ENCODE data around the gene SYT15.
"Not testable (repeated sequence)": the region's sequence is repeated elsewhere in the genome, so short reads cannot be mapped to it uniquely, and the experiment has no call there.

Gene SYT15

GRCh38 chr10:46554166-46554781 is 24.7 kb upstream of the SYT15 start:
- Histone ChIP-seq H3K27ac (no peak overlapping the region), H3K4me3 (no peak overlapping the region)

DNA sequence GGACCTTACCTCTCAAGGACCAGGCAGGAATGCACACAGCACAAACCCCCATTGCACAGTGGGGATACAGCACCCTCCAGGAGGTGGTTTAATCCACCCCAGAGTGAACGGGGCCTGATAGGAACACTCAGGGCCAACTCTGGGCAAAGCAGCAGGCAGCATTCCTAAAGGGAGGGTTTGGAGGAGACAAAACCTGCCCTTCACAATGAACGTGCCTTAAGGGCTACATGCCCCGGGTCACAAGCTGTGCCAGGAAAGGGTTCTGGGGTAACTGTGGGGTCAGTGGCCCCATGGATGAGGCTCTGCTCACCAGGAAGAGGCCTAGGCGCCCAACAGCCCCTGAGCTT is 23.6 kb upstream of the SYT15 start:
- Histone ChIP-seq H3K27ac (peak overlapping the region in 2 of 21 experiments; percentile 51 to 81), H3K4me3 (peak overlapping the region in 5 of 7 experiments; percentile 16 to 57 (median 37))

DNA sequence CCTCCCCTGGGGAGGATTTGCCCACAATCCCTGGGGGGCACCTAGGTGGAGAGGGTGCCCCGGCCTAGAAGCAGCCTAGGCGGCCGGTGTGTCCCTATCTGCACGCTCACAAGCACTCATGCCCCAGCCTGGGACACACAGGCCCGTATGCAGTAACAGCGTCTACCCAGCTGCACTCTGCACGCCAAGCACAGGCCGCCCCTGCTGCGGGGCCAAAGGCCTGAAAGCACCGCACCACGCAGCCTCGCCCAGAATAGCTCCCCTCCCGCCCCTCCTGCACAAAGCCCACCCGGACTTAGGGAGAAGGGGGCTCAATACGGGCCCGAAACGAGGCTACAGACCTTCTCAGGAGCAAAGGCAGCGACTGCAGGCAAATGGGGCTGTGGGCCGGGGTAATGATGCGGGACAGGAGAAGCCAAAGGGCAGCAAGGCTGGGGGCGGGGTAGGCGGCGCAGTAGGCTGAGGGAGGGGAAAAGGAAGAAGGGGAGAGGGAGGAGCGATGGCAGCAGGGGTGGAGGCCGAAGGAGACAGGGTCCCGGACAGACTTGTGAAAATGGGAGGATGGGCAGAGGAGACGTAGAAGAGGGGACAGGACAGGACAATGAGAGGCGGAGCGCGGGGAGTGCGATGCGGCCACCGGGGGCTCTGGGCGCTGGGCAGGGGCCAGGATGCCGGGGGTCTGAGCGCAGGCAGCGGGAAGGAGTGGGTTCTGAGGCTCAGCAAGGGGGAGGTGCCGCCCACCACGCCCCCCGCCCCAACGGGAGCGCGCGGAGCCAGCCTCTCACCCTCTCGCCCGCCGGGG is 23.0 kb upstream of the SYT15 start:
- H3K4me3 ChIP-seq, result peak overlapping the region; percentile 16 to 57 (median 36)
- H3K27ac ChIP-seq, result peak overlapping the region in 13 of 21 experiments; percentile 0 to 81 (median 51)

GRCh38 chr10:46556515-46557318 is 22.2 kb upstream of the SYT15 start, which contains the start of gene GPRIN2:
TSS of gene GPRIN2 (minus strand) at chr10:46556658. CDS start at chr10:46550736, 5,922 bp downstream.
- H3K27ac ChIP-seq, result peak within 1 kb of the TSS in 13 of 21 experiments; percentile 0 to 81 (median 51)

DNA sequence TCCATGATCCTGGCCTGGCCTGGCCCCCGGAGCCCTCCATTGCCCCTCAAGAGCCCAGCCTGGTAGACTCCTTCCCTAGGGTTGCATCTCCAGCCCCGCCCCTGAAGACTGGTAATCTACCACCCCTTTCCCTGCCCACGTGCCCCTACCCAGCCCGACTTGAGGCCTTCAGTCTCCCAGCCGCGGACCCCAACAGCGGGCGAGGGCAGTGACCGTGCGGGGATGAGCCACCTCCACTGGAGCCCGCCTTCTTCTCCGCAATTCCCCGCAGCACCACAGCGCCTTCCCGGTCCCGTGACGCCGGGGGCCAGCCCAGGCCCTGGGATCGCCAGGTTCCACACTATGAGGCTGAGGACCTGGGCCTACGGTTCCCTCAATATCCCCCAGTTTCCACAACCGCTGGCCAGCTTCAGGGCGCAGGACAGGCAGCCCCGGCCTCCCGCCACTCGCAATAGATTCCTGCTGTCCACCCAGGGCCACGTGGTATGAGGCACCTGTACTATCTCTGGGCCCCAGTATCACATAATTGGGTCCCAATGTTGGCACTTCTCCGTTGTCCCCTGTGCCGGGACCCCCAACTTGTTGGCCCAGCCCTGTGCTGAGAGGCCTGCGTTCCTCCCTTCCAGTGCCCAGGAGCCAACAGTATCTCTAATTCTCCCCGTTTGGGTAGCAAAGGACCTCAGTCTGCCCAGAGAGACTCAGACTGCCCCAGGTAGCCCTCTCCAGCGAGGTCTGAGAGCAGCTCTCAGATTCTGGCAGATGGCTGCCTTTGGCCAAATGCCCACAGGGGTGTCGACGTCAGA is 21.4 kb upstream of the SYT15 start:
- H3K4me3 ChIP-seq, result no peak overlapping the region
- no peak overlapping the region for H3K27ac ChIP-seq

More at GRCh38 chr10:46556515-46557318, 22.2 kb upstream of the SYT15 start, which contains the start of gene GPRIN2:
- peak within 1 kb of the TSS; percentile 16 to 57 (median 36) for H3K4me3 ChIP-seq

DNA sequence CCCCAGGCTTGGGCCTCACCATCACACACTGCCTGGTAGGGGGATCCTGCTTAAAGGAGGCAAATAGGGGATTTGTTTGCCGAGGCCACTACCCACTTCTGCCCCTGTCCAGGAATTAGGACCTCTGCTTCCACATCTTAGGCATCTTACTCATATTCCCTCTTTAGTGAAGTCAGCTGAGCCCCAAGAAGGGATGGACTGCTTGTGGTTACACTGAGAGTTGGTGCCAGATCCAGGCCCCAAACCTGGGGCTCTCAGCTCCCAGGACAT is 20.9 kb upstream of the SYT15 start:
- H3K4me3 ChIP-seq, result no peak overlapping the region
- no peak overlapping the region for H3K27ac ChIP-seq

GRCh38 chr10:46558392-46559185 is 20.3 kb upstream of the SYT15 start:
- H3K27ac ChIP-seq, result no peak overlapping the region

DNA sequence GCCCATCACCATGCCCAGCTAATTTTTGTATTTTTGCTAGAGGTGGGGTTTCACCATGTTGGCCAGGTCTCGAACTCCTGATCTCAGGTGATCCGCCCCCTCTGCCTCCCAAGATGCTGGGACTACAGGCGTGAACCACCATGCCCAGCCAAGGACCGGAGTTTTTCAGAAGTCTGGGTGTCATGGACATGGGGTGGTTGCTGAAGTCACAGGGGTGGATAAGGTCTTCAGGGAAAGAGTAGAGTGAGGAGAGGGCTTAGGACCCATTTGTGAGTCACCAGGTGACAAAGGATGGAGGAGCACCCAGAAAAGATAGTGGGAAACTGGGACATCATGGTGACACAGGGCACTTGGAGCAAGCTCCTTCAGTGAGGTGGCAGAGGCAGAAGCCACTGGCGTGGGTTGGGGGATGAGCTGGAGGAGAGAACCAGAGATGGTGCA is 19.7 kb upstream of the SYT15 start:
- Histone ChIP-seq H3K27ac (no peak overlapping the region), H3K4me3 (no peak overlapping the region)

More at GRCh38 chr10:46558392-46559185, 20.3 kb upstream of the SYT15 start:
- no peak overlapping the region for H3K4me3 ChIP-seq

DNA sequence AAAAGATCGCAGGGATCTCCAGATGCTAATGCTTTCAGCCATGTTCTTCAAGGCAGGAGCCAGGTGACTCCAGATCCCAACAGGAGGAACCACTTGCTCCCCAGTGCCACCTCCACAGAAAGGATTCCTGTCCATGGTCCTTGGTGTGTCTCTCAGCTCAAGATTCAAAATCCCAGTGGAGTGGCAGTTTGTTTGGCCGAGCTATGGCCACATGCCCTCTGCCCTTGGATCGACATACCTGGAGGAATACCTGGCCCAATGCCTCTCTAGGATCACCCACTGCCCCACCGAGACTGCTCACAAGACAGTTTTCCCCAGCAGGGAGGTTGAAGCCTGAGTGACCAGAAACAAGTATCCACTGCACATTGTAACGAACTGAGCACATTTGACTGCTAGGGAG is 18.5 kb upstream of the SYT15 start:
- H3K27ac ChIP-seq, result no peak overlapping the region
- no peak overlapping the region for H3K4me3 ChIP-seq

DNA sequence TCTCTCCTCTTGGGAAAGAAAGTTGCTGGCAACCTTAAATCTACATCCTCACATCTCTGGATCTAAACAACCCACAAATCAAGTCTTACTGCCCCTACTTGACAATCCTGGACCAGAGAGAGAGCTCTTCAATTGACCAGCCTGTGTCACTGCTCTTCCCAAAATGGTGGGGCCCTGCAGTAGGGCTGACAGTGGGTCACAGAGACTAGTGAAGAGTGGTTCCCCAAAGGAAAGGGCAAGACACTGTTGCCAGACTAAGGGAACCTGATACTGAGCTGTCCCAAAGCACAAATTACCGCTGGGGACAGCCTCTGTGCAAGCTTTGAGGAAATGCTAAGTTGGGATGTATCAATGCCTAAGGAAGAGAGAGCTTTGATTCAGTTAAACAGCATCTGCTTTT is 18.0 kb upstream of the SYT15 start:
- Histone ChIP-seq H3K4me3 (no peak overlapping the region), H3K27ac (no peak overlapping the region)

- H3K27ac ChIP-seq, result not testable (repeated sequence)
These were observed 13.2 kb upstream of the SYT15 start for GRCh38 chr10:46565591-46566332.

GRCh38 chr10:46567151-46567550 is 11.8 kb upstream of the SYT15 start:
- H3K4me3 ChIP-seq, H3K27ac ChIP-seq: not testable (repeated sequence)

More at GRCh38 chr10:46565591-46566332, 13.2 kb upstream of the SYT15 start:
- not testable (repeated sequence) for H3K4me3 ChIP-seq

GRCh38 chr10:46570655-46571054 is 8.3 kb upstream of the SYT15 start:
- not testable (repeated sequence) for H3K27ac ChIP-seq, H3K4me3 ChIP-seq

DNA sequence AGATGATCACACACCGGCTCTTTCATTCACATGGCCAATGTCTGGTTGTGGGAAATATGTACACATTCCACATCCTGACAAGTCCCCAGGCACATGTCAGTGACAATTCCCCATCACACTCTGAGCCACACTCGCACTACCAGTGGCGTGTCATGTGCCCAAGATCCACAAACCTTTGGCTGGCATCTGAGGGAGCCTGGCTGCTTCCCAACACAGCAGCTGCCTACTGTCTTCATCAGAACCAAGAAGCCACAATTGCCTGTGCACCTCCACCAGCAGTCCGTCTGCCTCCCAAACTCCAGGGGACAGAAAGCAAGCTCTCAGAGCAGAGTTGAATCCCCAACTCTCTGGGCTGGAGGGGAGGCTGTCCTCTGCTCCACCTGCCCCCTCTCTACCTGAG is 6.2 kb upstream of the SYT15 start:
- H3K4me3 ChIP-seq, H3K27ac ChIP-seq: not testable (repeated sequence)

DNA sequence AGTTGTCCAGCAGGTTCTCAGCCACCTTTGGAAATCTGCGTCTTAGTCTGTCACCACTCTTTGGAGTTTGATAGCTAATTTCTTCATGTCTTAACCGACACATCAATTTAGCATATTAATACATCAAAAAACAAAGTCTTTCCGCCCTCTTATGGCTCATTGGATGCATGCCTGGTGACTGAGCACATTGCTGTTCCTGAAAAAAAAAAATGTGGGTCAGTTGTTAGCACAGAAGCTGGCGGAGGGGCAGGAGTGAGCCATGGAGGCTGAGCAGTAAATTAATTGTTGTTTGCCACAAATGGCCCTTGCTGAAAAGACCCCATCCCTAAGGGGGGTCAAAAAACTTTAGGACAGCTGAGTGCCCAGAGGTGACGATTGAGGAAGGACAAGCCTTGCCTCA is 5.6 kb upstream of the SYT15 start:
- not testable (repeated sequence) for H3K27ac ChIP-seq, H3K4me3 ChIP-seq

- not testable (repeated sequence) for H3K27ac ChIP-seq, H3K4me3 ChIP-seq
These were observed 5.0 kb upstream of the SYT15 start for GRCh38 chr10:46573884-46574283.

DNA sequence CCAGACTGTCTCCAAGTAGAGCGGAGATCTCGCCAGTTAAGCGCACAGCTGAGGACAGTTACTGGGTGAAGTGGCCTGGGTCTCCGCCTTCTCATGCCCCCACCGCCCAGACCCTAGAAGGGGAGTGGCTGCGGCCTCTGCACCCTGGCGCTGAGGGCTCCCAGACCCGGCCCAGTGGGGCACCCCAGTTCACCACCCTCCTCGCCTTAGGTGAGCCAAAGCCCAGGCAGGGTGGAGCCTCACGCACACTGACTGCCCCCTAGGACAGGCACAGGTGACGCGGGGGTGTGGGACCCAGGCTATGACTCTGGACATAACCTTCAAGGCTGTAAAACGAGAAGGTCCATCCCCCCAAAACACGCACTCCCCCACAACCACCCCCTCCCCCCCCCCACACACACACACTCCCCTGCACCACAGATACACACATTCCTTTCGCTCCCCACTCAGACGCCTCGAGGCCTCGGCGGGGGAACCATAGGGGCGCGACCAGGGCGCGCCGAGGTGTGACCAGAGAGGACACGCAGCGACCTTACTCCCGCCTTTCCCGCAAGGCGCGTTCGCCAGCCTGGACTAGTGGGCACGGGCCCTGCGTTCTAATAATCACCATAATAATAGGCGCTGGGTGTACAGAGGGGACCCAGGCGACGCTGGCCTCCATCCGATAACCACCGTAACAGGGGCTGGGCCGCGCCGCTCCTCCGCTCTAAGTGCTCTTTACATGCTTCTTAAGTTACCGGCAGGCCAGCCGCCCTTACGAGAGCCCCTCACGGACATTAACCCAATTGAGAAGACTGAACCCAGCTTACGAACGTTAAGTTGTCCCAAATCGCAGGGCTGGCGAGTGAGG is 1.1 kb upstream of the SYT15 start:
- H3K4me3 ChIP-seq, result peak overlapping the region in 1 of 7 experiments; percentile 30
- not testable (repeated sequence) for H3K27ac ChIP-seq

Measured in skin epidermis (tissue), 12 donors.